ENCODE measurements around the gene NOL6. TPM values are rescaled to one million over a fixed set of nuclear protein-coding genes. Genes with fewer than 3 reads are reported as not detected.

The NOL6 gene
- total and polyA plus RNA-seq, 2 experiments from 2014 or later, result 25.0 to 58.4 TPM

DNA sequence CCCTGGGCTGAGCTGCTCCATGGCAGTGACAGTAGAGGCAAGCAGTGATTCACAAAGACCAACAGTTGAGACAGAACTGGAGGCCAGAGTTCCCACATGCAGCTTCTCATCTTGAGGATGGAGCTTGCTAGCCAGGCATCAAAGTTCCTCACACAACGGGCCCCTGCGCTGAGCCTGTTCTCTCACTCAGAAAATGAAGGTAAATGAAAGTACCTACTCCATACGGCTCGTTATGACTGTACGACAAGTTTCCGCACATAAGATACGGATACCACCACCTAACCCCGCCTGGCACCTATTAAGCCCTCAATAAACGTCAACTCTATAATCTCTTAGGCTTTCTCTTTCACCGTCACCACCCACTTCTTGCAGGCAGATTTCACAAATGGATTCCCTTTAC lies 12.9 kb downstream of the NOL6 start:
- ATAC-seq (no peak), DNase-seq (ENCODE audit: low spot score) (no peak)
- H3K9me3 Mint-ChIP-seq, result no peaks in the 10 kb centered on the region
- peaks cover 17% of the 10 kb centered on the region for H3K36me3 ChIP-seq (ENCODE audit: insufficient read depth)
- H3K4me3 Mint-ChIP-seq, result no peak overlapping the region
- no peak overlapping the region for H2AFZ ChIP-seq
- peaks cover 48% of the 10 kb centered on the region for H3K36me3 Mint-ChIP-seq (ENCODE audit: low read depth)
- no peak overlapping the region; the same call in 1 of the 2 replicates for H3K27ac ChIP-seq (ENCODE audit: low read depth)
- H3F3A ChIP-seq (replicated peaks; ENCODE audit: low read depth), result no peaks in the 10 kb centered on the region
- no peaks in the 10 kb centered on the region; the same call in 1 of the 2 replicates for H4K20me1 ChIP-seq (replicated peaks; ENCODE audit: insufficient read depth)
- no peaks in the 10 kb centered on the region for H3K27me3 ChIP-seq (ENCODE audit: insufficient read depth)
- no peaks in the 10 kb centered on the region for H3K4me1 ChIP-seq (ENCODE audit: insufficient read depth)
- no peak for TF ChIP-seq JUNB (IDR thresholded peaks at IDR 0.05; ENCODE audit: unreplicated experiment)
- TF ChIP-seq CREB1 (CRISPR knock-in tag; IDR thresholded peaks at IDR 0.05; ENCODE audit: low read depth), result no peak
- TF ChIP-seq ZNF462 (CRISPR knock-in tag; IDR thresholded peaks at IDR 0.05), result no peak
- TF ChIP-seq POLR2AphosphoS5 (IDR thresholded peaks at IDR 0.05; ENCODE audit: low read depth), result no peak
- TF ChIP-seq ZNF331 (CRISPR knock-in tag; IDR thresholded peaks at IDR 0.05; ENCODE audit: low read depth), result no peak
- TF ChIP-seq ETS1 (IDR thresholded peaks at IDR 0.05), result no peak
- TF ChIP-seq EZH2 (IDR thresholded peaks at IDR 0.05; ENCODE audit: low read depth, unreplicated experiment), result no peak
- TF ChIP-seq STAT1 (IDR thresholded peaks at IDR 0.05; ENCODE audit: unreplicated experiment), result no peak
- TF ChIP-seq EZH2phosphoT487 (IDR thresholded peaks at IDR 0.05; ENCODE audit: unreplicated experiment), result no peak
- no peak overlapping the region for H3K4me2 ChIP-seq
- peaks cover 6% of the 10 kb centered on the region for H3K27me3 Mint-ChIP-seq (ENCODE audit: insufficient read depth, low read depth, poor library complexity)
- no peak overlapping the region for H3K27ac Mint-ChIP-seq
- H3K4me3 ChIP-seq, result no peak overlapping the region
- H3K79me2 ChIP-seq (replicated peaks; ENCODE audit: insufficient read depth), result no peaks in the 10 kb centered on the region
- no peaks in the 10 kb centered on the region for H3K9me2 ChIP-seq (ENCODE audit: insufficient read depth)
- H3K4me1 Mint-ChIP-seq, result peaks cover 4% of the 10 kb centered on the region; the same call in 1 of the 3 replicates

Data from GM23338 (cell line).